HG02884 (cell line): ENCODE measurements around the gene CYP26B1.

Source experiments
- ATAC-seq: cut with Tn5 transposase; IDR thresholded peaks from one replicate; pipeline ENCODE4 v1.9.1; 2021; ENCODE audit warnings: mild to moderate bottlenecking, moderate library complexity; ENCODE audit not compliant: unreplicated experiment

The CYP26B1 gene

DNA sequence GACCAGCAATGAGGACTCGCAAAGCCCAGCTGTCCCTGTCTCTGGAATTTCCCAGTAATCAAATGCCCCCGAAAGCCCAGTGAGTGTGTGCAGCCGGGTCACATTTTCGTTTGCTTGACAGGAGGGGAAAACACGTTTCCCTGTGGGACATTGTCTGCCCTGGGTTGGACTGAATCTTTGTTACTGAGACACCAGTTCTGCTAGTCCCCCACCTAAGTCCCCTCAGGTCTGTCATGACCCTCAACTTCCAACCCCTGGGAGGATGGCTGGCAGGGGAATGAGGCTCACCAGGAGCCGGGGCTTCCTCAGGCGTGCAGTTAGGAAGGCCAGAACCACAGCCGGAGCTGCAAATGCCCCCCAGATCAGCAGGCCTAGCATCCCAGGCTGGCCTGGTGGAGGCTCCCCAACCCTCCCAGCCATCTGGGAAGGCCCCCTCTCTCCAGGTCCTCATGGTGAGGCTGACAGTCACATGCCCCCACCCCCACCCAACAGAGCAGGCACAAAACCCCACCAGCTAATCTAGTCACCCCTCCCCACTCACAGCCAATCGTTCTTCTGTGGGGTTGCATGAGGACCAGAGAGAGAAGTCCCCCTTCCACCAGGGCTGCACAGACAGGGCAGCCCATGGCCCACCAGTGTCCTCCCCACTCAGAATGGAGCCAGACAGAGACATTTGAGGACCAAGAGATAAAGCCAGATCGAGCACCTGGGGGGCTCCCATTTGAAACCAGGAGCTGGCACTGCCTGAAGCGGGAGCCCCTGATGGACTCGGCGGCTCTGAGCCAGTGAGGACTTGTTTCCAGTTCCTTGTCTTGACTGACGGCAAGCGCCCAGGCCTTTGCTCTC is 33.6 kb downstream of the CYP26B1 start:
- ATAC-seq, result no peak

DNA sequence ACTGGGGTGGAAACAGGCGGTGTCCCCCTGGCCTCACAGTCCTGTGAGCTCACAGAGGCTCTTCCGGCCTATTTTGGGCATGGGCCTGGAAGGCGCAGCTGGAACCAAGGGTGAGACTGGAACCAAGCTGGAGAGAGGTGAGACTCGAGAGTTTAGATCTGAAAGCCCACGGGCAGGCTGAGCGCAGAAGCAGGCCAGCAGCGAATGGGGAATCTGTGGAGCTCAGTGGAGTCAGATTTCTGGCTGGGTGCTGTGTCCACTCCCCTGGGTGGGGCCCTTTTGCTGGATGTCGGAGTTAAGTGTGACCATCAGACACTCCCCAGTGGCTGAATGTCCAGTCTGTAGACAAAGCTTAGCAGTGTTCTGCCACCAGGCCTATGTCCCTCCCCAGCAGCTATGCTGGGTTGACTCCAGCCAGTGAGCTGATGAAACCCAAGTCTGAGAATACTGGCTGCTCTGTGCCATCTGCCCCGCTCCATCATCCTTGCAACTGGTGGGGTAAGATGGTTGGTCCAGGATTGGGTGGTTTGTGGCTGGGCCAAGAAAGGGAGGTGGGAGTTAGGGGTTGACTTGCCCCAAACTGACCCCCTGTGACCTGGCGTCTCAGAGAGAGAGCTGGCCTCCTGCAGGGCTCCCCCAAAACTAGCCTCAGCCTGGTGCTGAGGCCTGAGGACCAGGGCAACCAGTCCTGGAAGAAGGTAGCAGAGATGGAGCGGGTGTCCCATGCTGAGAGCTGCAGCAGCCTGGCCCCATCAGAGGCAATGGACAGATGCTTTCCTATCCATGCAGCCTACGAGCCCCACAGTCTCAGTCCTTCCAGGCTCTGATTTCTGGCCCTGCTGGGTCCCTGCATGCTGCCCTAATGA is 34.4 kb downstream of the CYP26B1 start:
- no peak for ATAC-seq

DNA sequence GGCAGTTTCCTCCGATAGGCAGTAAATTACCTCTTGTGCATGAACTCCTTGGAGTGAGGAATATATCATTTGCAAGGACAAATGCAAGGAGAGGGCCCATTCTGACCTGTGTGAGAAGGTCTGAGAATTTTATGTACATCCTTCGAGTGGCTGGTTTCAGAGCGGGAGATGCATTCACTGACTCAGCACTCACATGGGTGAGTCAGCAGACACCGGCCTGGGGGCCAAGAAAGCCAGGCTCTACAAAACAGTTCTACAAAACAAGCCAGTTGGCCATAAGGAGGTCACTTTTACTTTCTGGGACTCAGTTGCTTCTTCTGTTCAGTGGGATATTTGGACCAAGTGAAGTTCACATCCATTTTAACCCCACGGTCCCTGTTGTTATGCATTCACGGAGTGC is 35.3 kb downstream of the CYP26B1 start:
- ATAC-seq, result no peak

DNA sequence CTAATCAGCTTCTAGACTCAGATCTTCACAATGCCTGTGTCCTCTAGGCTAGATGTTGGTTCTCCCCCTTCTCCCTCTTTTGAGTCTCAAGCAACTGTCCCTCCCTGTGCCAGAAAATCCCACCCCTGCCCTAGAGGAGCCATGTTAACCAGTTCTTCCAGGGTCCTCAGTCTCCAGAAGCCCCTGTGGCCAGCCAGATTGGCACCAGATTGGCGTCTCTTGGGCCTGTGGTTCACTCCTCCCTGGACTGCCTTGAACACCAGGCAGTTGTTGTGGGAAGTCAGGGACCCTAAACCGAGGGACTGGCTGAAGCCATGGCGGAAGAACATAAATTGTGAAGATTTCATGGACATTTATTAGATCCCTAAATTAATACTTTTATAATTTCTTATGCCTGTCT is 36.6 kb downstream of the CYP26B1 start:
- ATAC-seq, result no peak

DNA sequence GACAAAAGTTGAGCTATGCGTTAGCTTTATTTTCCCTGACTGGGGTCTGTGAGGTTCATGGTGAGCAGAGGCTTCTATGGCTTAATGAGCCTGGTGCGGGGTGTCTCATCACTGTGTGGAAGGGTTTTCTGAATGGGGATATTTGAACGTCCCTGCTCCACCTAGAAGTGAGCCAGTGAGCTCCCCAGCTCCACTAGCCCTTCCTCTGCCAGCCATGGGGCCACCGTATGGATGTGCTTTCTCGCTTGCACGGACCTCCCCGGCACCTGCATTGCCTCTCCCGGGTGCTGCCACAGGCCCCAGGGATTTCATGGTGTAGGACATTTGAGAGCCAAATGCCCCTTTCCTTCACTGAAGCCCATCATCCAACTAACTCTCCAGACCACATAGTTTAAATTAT is 37.8 kb downstream of the CYP26B1 start:
- ATAC-seq, result no peak

DNA sequence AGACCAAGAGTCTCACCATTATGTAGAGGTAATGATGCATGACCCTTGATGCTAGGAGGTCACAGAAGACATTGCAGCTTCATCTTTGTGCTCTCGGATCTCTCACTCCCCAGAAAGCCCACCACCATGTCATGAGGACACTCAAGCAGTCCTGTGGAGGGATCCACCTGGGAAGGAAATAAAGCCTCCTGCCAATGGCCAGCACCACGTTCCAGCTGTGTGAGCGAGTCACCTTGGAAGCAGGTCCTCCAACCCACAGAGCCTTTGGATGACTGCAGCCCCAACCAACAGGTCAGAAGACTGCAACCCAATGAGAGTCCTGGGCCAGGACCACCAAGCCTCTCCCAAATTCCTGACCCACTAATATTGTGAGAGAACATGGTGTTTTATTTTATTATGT is 38.4 kb downstream of the CYP26B1 start:
- ATAC-seq, result no peak

DNA sequence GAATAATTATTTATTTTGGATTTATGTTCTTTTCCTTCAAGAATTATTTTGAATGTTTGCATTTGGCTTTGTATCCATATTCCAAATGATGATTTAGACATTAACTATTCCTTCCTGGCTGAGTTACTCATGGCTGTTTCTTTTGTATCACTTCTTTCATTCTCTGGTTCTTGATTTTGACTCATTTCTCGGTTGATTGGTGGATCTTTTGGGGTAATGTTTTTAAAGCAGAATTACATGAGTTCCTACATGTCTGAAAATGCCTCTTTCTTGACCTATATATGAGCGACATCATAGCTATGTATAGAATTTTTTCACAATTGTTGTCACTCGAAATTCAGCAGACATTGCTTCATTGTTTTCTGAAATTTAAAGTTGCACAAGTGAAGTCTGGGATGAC is 39.5 kb downstream of the CYP26B1 start:
- no peak for ATAC-seq

DNA sequence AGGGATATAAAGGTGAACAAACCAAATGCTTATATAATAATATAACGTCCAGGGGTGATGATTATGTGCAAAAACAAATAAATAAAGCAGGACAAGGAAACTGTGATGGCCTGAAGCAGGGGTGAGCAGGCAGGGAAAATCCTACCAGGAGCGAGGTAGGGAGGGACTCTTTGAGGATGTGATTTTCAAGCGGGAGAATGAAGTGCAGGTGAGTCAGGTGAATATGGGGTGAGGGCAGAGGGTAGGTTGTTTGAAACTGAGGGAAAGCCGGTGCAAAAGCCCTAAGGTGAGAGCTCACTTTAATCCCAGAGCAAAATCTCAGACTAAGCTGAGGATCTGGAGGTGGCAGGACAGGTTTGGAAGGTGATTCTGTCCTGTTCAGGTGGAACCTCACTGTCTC is 40.7 kb downstream of the CYP26B1 start:
- no peak for ATAC-seq

DNA sequence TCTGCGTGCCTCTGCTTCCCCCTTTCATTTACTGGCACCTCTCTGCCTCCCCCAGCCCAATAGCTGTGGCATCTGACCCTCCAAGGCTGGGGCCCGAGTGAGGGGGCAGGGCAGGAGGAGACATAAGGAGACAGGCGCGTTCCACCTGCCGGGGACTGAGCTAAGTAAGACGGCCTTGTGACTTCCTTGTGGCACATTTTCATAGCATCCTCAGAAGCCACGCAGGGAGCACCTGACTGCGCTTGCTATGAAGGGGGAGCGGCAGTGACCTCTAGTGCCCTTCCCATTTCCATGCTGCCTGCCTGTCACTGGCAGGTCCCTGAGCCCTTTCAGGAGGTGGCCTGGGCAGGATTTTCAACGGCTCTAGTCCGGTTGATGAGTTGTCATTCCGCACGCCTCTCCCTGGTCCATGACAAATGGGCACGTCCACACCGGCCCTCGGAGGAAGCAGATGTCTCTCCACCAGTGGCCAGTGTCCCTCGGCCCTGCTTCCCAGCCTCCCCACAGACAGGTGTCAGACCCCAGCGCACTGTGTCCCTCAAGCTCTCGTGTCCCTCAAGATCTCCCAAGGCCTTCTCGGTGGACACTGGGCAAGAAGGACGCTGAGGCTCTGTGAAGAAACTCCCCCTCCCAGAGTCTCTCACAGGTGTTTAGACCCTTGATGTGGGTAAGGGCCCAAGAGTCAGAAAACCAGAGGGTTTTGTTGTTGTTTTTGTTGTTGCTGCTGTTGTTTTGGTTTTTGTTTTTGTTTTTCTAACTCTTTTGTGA is 42.7 kb downstream of the CYP26B1 start:
- ATAC-seq, result no peak

DNA sequence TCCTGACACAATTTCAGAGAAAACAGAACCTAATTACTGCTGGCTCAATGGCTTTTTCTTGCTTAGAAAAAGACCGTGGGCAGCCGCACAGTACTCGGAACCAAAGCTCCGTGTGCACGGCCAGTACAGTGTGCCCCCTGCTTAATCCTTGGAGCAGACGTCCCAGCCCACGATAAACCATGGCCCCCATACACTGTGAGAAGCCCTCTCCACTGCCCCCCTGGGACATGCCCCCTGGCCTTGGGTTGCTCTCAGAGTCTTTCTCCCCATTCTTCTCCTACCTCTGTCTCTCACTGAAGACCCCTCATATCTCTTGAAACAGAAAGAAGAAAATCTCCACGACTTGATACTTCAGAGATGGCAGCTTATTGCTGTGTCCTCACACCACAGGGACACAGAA is 44.0 kb downstream of the CYP26B1 start:
- ATAC-seq, result no peak

DNA sequence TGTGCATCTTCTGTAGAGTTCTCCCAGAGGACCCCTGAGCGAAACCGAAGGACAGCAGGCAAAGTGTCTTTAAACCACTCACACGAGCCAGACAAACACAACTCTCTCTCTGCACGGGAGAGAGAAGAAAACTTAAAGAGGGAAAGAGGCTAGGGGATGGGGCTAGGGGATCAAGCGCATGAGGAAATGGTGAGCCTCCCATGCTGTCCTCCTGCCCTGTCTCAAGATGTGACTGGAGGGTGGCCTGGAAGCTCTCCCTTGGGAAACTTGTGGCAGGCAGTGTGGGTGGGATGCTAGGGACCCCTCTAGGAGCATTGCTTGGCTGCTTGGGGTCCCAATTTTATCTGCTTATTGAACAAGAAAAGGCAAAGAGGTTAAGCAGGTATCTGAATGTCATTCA is 44.5 kb downstream of the CYP26B1 start:
- ATAC-seq, result no peak

DNA sequence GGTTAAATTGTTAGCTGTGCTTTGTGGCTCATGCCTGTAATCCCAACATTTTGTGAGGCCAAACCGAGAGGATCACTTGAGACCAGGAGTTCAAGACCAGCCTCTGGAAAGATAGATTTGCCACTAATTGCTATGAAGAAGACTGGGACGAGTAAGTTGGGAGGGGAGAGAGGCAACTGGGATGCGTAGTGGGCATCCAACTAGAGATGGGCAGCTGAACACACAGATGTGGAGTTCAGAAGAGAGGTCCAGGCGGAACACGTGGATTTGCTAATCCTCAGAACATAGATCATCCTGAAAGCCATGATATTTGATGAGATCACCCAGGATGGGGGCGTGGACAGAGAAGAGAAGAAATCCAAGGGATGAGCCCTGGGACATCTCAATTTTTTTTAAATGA is 48.7 kb downstream of the CYP26B1 start:
- no peak for ATAC-seq

DNA sequence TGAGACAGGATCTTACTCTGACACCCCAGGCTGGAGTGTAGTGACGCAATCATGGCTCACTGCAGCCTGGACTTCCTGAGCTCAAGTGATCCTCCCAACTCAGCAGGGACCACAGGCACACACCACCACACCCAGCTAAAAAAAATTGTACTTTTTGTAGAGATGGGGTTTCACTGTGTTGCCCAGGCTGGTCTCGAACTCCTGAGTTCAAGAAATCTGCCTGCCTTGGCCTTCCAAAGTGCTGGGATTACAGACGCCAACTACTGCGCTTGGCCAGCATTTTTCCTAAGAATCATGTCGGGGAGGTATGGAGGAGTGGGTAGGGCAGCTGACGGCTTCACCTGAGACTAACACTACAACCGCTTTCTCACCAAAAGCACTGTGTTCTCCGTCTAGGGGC is 50.4 kb downstream of the CYP26B1 start:
- no peak for ATAC-seq

DNA sequence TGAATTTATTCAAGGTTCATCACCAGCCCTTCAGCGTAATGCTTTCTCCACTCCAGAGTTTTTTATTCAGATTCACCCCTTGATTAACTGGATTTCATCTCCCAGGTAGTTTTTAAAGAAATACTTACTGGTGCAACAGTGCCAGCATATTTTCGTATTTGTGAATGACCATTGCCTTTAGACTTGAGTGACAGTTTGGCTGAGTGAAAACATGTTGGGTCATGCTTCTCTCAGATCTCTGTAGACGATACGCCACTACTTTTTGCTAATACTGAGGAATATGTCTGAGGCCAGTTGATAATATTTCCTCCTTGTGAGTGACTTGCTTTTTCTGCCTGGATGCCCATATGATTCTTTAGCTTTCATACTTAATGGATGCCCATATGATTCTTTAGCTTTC is 51.5 kb downstream of the CYP26B1 start:
- ATAC-seq, result no peak

DNA sequence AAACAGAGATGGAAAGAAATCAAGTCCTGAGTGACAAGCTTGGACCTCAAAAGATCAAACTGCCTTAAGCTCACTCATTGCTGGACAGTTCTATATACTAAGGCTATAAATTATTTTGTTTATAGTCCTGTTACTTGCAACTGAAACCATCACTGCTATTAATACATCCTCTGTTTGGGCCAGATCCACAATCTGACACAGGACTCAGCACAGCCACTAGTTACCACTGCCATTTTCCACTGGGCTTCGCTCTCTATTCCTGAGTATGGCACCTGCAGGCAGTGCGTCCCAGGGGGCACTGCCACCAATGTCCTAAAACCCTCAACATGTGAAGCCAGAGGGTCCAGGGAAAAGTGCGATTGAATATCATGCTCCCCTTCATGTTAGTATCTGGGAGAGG is 52.3 kb downstream of the CYP26B1 start:
- ATAC-seq, result no peak

DNA sequence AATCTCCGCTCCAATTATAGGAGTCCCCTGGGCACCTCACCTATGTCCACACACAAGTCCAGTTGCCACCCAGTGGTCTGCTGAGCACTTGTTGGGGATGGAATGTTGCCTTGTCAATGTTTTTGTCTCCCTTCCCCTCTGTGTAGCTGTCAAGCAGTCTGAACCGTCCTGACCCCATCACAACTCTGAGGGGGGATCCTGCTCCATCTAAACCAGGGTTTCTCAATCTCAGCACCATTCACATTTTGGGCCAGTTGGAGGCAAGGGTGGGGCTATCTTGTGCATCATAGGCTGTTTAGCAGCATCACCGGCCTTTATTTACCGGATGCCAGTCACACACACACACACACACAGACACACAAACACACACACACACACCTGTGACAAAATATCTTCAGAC is 53.0 kb downstream of the CYP26B1 start:
- no peak for ATAC-seq

DNA sequence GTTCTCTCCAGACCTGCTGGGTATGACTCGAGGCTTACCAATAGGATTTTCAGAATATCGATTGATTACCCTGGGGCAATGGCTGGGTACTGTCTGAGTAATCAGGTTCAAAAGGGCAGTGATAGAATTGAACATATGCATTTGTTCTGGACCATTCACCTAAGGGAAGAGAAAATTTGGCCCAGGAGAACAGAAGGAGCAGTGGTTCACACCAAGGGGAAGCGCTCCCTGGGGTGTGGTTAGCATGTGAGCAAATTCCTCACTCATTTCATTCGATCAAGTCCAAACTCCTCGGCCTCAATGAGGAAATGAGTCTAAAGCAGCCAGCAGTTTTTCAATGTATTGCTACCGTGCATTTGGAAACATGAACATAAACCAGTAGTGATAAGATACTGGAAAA is 55.6 kb downstream of the CYP26B1 start:
- no peak for ATAC-seq

DNA sequence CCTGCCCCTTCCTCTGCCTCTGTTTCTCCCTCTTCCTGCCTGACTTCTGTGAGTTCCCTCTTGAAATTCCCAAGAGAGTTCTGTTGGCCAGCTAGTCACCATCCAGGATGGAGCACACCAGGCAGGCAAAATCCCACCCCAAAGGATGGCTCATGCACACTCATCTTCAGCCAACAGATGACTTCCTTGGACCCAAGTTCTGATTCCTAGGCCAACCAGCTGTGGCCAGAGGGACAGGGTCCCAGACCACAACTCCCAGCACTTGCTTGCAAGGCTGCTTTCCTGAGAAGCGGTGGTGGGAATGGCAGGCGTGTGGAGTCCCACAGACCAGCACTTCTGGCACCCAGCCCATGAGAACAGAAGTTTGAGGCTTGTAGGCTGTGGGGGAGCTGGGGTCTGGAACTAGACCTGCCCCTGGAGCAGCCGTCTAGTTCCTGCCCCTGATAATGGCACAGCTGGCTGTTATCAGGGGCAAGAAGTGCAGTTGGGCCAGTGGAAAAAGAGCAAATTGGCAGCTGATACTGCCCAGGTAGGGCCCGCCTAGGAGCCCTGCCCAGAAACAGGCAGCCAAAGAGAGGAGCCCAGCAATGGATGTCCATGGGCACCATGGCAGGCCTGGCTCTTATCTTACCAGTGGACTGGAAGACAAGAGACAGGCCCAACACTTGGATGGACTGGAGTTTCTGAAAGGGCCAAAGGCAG is 56.7 kb downstream of the CYP26B1 start:
- ATAC-seq, result no peak

DNA sequence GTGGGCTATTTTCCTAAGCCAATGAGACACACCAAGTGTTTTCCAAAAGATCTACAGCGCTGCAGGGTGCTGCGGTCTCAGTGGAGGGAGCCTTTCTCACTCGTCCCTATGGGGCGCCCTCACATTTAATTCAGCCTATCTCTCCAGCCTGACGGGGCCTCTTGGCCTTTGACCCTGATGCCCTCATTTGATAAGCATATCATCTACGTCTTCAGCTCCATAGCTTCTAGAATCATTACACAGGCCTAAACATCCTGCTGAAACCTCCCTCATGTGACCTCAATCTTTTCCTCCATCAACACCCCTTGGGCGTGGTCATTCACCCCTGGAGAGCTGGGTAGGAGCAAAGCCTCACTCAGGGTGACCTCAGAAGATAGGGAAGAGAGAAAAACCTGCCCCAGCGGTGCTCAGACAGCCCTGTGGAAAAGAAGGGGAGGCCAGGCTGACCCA is 57.4 kb downstream of the CYP26B1 start:
- ATAC-seq, result no peak

DNA sequence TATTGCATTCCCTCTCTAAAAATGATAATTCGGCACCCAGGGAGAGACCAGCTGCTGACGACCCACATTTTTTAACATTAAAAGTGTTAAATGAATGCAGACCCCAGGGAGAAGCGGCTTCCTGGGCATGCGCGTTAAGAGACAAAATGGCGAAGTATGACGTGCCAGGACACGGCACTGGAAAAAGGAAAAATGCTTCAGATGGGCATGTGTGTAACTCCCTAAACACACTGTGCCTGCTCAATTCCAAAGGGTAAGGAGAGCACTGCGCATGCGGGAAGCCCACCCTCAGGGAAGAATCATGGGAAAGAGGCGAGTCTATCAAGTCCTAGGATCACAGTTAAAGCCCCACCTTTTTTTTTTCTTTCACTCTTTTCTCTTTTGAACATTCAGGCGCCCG is 58.1 kb downstream of the CYP26B1 start:
- no peak for ATAC-seq

DNA sequence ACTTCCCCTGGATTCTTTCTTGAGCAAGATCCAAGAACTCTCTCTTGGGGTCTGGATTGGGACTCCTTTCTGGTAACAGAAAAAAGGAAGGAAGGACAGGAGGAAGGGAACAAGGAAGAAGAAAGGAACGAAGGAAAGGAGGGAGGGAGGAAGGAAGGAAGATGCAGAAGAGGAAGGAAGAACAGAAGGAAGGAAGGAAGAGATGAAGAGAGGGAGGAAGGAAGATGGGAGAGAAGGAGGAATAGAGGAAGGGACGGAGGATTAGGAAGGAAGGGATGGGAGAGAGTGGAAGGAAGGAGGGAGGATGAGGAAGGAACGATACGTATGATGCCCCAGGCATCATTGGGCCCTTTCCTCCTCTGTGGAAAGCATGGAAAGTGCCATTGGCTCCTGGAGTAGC is 58.6 kb downstream of the CYP26B1 start:
- ATAC-seq, result no peak
